GM12874 (cell line): Measurements from ENCODE around the gene FARS2.

Experiments used
- CTCF ChIP-seq: IDR thresholded peaks from 2 replicates; pipeline ENCODE4 v1.5.1; 2011; ENCODE audit warnings: low read depth, mild to moderate bottlenecking, control low read depth, low read length, moderate library complexity; ENCODE audit not compliant: insufficient read depth

Gene FARS2

GRCh38 chr6:5468586-5468985, 207.3 kb downstream of the FARS2 start:
- no peak for TF ChIP-seq CTCF

- TF ChIP-seq CTCF = no peak
Observed at GRCh38 chr6:5469101-5469846, 208.0 kb downstream of the FARS2 start.

GRCh38 chr6:5471044-5471443, 209.7 kb downstream of the FARS2 start:
- TF ChIP-seq CTCF = peak; percentile 80

- TF ChIP-seq CTCF = no peak
Observed at GRCh38 chr6:5471637-5472398, 210.5 kb downstream of the FARS2 start.

- no peak for TF ChIP-seq CTCF
Observed at GRCh38 chr6:5472571-5472970, 211.3 kb downstream of the FARS2 start.

- TF ChIP-seq CTCF = no peak
Observed at GRCh38 chr6:5475779-5476178, 214.5 kb downstream of the FARS2 start.

GRCh38 chr6:5478380-5478779, 217.1 kb downstream of the FARS2 start:
- no peak for TF ChIP-seq CTCF
